HS-5 (cell line): ENCODE results near the gene LCNL1.

ENCODE experiments used
- DNase-seq: peaks from one replicate; pipeline ENCODE4 v3.0.0-alpha.2; 2012; ENCODE audit warnings: low read depth

LCNL1 gene

DNA sequence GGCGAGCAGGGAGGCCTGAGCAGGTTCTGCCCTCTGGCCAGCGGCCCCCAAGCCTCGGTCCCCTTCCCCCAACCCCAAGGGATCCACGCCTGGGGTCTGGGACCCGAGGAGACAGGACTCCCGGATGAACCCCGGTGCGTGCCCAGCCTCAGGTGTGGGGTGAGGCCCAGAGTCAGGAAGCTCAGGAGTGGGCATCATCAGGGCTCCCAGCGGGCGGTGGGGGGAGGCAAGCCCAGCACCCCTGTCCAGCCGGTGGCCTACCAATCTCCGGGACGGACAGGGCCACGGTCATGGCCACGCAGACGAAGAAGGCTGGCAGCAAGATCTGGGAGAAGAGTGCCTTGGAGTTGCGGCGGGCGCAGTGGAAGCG lies 30.8 kb downstream of the LCNL1 start:
- DNase-seq, result no peak

DNA sequence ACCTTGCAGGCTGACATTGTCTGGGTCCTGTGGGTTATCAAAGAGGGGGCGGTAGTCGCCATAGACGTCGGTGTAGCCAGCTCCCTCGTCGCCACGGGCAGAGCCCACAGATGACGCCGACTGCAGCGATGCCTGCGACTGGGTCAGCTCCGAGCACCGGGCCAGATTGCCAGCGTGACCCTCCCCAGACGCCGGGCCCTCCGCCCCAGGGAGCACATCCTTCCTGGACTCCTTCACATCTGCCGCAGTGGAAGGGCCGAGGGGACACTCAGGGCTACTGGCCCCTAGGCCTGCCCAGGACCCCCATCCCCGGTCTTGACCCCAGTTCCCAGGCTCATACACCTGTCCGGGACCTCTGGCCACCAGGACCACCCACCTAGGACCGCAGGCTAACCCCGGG lies 31.4 kb downstream of the LCNL1 start:
- DNase-seq, result no peak

DNA sequence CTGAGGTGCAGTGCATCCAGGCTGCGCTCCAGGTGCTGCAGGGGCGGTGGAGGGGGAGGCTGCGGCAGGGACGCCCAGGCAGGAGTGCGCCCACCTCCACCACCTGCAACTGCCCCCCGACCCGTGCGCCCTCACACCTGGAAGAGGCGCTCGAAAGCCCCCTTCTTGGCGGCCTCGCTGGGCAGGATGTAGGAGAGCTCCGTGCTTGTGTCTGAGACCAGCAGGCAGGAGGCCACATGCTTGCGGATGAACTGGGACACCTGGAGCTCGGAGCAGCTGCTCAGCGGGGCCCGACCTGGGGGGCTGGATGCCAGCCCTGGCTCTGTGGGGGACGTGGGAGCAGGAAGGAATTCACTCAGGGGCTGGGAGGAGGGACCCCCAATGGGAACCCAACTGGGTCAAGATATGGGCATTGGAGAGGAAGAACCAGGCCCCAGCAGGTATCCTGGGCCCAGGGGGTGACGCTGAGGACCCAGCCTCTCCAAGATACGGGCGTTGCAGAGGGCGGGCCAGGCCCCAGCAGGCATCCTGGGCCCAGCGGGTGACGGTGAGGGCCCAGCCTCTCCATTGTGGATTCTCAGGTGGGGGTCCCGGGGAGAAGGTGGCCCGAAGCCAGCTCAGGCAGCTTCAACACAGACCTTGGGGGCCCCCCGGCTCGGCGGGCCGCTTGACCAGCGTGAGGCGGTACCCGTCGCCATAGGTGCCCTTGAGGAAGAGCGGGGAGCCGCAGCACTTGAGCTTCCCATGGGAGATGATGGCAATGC lies 32.2 kb downstream of the LCNL1 start:
- no peak for DNase-seq

DNA sequence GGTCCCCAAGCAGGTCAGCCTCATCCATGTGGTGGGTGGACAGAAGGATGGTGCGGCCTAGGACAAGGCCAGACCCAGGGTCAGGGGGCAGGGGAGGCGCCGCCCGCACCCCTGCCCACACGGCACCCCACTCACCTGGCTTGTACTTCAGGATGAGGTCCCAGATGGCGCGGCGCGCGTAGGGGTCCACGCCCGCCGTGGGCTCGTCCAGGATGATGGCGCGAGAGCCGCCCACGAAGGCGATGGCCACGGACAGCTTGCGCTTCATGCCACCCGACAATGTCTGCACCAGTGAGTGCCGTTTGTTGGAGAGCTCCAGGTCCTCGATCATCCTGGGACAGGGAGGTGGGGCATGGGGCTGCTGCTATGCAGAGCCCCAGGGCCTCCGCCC lies 32.7 kb downstream of the LCNL1 start:
- DNase-seq, result no peak

DNA sequence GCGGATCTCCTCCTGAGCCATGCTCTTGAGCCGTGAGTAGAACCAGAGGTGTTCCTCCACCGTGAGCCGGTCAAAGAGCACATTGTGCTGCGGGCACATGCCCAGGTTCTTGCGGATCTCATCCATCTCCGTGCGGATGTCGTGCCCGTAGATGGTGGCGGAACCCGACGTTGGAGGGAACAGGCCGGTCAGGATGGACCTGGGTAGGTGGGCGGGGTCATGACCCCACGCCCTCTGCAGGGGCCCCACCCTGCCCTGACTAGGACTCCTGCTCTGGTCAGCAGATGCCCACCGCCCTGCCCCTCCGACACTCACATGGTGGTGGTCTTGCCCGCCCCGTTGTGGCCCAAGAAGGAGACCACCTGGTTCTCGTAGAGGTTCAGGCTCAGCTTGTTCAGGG lies 33.2 kb downstream of the LCNL1 start:
- no peak for DNase-seq

DNA sequence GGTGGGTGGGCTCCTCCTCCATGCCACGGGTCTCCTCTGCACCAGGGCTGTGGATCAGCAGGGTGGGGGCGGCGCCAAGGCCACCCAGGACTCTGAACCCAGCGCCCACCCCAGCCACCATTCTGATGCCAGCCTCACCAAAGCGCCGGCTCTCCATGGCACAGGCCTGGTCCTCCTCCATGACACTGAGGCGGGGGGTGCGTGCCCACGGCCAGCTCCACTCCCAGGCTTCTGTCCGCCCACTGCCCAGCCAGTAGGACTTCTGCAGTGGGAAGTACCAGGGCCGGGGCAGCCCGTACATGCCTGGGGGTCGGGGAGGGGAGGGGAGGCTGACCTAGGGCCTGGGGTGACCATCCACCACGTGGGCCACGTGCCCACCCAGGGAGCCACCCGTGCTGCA lies 33.6 kb downstream of the LCNL1 start:
- DNase-seq, result no peak

DNA sequence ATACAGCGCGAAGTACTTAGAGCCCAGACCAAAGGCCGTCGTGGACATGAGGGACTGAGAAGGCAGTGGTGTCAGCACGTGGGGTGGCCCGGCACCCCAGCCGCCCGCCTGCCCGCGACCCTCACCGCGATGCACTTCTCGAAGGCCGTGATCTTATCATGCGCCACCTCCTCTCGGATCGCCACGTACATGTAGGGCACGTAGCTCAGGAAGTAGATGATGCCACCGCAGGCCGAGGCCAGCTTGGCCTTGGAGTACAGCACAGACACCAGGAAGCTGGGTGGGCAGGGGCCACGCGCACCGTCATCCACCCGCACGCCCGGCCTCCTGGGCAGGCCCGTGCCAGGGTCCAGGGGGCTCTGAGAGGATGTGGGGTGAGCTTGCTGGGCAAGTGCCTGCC lies 34.3 kb downstream of the LCNL1 start:
- no peak for DNase-seq

DNA sequence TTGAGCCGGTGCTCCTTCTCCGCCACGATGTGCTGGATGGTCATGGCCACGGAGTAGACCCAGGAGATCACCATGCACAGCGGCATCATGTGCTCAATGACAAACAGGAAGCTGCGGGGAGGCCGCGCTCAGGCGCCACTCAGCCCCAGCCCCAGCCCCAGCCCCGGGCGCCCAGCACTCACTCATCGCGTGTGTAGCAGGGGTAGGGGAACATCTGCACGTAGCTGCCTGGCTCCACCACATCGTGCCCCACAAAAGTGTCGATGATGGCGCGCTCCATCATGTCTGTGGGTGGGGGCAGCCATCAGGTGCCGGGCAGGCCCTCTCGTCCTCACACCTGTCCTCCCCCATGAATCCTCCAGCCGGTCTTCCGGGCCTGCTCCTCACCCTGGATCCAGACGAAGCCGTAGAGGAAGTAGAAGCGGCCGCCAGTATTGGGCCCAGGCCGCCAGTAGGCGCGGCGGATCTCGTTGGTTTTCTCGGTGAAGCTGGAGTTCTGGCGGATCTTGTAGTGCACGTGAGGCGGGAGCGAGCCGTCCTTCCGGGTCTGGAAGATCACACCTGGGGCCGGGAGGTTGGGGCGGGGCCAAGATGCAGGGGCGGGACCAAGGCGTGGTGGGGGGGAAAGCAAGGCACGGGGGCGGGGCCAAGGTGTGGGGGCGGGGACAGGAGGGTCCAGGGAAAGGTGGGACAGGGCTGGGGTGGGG lies 35.2 kb downstream of the LCNL1 start:
- no peak for DNase-seq

DNA sequence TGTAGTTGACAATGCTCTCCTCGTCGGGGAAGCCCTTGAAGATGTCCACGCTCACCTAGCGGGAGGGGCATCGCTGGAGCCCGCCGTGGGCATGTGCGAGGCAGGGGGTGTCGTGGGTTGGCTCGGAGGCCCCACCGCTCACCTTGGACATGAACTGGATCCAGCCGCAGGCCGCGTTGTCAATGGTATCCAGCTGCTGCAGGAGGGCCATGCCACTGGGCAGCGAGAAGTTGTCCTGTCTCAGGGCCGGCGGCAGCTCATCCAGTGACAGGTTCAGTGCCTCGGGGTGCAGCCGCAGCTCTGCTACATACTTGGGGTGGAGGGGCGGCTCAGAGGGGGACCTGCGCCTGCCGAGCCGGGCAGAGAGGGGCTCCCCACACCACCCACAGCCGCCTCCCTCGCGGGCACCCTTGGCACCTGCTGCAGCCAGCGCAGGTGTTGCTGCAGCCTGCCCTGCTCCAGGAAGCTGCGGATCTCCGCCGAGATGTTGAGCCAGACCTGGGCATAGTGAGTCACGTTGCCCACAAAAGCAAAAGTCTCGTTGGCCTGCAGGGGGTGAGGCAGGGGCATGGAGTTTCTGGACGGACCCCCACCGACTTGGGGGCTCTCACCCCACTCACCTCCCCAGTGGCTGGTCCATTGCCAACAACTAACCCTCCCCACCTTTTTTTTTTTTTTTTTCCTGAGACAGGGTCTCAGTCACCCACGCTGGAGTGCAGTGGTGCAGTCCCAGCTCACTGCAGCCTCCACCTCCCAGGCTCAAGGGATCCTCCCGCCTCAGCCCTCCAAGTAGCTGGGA lies 36.2 kb downstream of the LCNL1 start:
- DNase-seq, result no peak

DNA sequence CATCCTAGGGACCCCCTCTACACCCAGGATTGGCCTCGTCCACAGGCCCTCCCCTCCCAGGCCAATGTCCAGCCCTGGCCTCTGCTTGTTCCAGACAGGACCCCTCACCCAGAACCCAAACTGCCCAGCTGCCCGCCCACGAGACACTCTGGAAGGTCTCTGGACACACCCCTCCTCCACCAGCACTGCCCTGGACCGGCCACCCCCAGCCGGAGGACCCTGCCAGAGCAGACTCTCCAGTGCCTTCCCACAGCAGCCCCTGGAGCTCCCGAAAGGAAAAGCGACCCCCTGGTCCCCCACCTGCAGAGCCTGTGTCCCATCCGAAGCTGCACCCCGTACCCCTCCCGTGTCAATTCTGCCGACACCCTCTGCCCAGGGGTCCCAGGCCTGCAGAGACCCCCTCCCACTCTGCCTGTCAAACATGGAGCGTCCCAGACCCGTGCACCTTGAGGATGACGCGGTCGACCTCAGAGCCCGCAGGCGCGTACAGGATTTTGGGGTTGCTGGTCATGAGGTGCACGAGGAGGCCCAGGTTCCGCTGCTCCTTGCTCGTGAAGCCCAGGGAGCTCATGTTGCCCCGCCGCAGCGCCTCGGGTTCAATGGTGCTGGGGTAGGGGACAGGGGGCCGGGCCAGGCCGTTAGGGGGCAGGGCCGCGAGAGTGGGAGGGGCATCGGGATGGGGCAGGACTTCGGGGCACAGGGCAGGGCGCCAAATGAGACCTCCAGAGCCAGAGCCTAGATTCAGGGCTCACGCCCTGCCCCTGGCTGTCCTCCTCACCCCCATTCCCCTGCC lies 37.3 kb downstream of the LCNL1 start:
- DNase-seq, result no peak

DNA sequence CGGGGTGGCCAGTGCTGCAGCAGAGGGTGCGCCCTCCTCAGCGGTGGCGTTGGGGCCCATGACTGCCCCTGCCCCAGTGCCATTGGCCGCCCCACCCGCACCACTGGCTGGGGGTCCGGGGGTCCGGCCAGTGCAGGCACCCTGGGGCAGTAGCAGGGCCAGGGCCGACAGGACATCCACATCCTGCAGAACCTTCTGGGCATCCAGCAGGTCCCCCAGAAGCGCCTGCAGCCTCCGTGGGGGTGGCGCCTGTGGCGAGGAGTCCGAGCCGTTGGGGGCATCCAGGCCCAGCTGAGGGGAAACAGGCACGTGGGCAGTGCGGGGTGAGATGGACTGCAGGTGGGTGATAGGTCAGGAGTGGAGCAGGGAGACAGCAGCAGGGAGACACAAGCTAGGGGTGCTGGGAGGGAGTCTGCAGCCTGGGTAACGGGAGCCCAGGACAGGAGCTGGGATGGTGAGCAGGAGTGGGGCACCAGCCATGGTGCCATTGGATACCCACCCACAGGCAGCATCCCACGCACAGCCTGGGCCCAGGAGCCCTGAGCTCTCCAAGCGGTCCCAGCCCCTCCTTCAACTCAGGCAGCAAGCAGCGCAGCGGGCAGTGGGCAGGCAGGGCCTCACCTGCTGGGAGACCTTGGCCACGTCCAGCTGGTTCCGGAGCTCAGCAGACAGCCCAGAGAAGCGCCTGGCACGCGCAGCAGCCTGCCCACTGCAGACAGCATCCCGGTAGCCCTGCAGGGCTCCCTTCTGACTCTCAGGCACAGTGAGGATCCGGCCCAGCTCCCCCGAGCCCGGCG lies 38.2 kb downstream of the LCNL1 start:
- DNase-seq, result no peak

DNA sequence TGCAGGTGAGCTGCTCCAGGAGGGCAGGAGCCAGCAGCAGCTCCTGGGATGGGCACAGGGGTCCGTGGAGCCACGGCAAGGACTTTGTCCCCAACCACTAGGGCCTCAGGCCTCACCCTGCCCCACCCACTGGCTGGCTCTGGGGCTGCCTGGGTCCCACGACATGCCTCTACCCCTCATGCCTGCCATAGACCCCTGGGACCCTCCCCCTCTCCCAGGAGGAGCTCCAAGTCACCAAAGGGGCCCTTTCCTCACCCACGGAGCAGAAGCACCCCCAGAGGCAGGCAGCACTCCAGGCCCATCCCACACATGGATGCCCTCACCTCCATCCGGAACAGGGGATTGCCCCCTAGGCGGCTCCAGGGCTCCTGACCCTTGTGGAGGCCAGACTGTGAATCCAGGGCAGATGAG lies 38.8 kb downstream of the LCNL1 start:
- DNase-seq, result no peak

DNA sequence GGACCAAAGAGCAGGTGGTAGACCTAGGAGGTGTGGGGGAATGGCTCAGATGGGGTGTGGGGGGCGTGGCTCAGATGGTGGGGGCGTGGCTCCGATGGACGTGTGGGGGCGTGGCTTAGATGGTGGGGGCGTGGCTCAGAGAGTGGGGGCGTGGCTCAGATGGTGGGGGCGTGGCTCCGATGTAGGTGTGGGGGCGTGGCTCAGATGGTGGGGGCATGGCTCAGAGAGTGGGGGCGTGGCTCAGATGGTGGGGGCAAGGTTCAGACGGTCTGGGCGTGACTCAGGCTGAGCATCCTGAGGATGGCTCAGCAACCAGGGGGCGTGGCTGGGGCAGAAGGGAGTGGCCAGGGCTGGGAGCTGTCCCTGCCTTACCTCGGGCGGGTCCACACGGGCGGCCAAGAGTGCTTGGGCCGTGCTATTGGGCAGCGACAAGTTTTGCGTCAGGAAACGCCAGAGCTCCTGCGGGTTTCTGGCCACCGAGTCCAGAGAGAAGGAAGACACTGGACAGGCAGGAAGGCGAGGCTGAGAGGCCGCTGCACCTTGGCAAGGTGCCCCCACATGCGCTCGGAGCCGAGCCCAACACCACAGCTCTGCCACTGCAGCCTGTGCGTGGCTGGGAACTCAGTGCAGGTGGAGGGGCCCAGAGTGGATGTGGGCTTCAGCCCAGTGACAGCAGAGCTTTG lies 39.3 kb downstream of the LCNL1 start:
- DNase-seq, result no peak

DNA sequence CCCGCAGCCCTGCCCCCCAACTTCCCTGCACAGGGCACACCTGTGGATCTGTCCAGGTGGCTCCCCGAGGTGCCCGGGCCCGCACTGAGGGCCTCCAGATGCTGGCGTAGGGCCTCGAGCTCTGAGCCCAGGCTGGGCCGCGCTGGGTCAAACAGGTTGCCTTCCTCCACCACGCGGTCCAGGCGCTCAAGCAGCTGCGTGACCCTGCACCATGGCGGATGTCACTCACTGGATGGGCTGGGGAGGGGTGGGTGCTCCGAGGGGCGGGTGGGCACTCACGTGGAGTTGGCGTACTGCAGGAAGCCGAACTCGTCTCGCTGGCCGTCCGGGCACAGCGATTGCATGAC lies 39.8 kb downstream of the LCNL1 start:
- DNase-seq, result no peak

DNA sequence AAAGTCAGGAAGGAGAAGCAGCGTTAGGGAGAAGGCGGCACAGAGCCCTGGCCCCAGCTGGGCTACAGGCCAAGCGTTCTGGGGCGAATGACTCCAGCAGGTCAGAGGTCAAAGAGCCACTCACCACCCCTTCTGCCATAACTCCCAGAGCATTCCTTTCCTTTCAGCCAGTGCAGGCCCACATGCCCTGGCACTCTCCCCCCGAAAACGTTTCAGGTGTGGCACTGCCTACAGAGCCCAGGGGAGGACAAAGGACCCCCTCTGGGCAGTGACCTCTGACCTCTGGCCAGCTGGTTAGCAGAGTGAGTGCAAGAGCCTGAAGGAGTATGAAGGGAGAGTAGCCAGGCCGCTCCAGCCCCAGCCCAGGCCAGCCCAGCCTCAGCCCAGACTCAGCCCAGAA lies 40.4 kb downstream of the LCNL1 start:
- DNase-seq, result no peak

DNA sequence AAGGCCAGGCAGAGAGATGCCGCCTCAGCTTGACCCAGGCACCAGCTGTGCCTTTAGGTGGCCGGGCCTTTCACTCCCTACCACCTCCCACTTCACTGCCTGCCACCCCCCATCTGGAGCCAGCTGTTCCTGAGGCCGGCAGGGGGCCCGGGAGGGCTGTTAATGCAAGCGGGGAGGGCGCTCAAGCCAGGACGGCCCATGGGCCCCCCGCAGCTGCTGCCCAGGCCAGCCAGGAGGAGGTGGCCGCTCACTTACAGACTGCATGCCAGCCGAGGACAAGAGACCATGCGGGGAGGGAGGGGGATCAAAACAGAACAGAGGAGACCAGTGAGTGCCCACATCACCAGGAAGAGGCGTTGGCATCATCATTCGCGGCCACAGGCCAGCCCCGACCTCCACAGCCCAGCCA lies 40.8 kb downstream of the LCNL1 start:
- no peak for DNase-seq

DNA sequence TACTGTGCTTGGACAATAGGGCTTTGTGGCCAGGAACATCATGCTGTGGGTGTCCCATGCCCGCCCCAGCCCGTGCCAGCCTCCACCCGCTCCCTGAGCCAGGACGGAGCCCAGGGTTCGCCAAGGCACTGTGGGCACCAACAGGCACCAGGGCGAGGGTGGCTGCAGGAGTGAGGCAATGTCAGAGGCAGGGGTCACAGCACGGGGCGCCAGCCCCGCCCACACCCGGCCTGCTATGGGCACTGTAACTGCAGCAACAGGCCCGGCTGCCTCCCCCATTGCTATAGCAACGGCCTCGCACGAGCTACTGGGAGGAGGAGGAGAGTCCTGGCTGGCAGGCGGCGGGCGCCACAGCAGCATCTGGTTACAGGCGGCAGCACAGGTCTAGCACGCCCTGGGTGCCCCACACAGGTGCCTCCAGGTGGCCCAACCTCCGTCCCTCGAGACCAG lies 42.7 kb downstream of the LCNL1 start:
- no peak for DNase-seq

DNA sequence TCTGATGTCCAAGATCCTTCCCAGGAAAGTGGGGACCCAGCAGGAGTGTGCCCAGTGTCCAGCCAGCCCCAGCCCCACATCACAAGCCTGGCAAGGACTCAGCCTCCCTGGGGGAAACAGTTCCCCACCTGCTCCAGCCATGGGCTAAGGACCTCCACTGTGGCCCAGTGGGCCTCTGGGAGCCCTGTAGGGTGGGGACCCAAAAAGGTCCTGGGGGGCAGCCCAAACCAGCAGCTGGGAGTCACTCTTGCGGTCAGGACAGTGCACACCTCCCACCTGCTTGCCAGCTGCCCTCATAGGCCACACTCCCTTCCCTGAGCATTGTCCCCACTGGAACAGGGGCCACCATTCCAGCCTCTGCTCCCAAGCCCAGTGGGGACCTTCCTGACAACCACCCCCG lies 43.6 kb downstream of the LCNL1 start:
- DNase-seq, result no peak

DNA sequence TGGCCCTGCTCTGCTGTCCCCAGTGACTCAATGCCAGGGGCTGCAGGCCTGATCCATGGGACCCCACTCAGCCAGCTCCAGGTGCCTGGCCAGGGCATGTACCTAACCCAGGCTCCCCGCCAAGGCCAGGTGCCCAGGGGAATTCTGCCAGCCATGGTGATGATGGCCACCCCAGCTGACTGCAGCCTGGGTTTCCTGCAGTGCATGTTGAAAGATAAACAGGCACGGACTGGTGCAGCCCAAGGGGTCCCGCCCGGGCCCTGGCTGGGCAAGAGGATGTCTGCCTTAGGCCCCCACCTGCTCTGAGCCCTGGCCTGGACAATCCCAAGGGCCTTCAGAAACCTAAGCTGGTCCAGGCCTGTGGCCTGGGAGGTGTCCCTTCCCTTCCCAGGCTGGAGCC lies 44.0 kb downstream of the LCNL1 start:
- DNase-seq, result no peak

DNA sequence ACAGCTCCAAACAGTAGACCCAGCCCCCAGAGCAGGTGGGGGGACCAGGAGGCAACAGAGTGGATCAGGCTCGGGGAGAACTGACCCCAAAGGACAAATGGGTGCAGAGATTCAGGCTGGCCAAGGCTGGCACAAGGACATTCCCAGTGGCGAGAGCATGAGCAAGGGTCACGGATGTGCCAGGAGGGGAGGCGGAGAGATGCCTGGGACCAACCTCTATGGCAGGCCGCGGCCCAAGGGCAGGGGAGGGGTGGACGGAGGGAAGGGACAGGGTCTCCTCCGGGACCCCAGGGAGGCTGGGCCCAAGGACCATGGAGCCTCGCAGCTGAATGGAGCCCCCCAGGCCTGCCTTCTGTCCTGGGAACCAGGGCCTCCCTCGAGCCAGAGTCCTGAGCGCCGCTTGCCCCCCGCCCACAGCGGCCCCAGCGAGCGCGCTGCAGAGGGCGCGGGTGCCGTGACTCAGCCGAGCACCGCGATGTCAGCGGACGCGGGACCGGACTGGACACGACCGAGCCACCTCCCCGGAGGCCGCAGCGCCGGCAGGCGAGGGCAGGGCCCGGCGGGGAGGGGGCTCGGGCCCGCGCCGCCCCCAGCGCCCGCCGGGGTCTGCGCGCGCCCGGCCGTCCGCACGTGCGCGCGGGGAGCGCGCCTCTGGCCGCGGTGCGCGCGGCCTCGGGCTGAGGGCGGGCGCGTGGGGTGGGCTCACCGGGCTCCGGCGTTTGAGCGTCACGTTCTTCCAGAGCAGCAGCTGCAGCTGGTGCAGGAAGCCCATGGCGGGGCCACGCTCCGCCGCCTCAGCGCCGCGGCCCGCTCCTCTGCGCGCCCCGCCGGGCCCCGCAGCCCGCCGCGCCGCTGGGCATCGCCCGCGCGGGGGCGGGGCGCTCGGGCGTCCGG lies 44.8 kb downstream of the LCNL1 start, which contains the start of gene ABCA2:
Gene ABCA2 (minus strand): TSS at position 869 of the 894 bp plus-strand sequence. CDS start 97 bp downstream, at position 772.
- no peak for DNase-seq
